ENCODE data around the gene SENP3. TPM values are rescaled to one million over a fixed set of nuclear protein-coding genes. Genes with fewer than 3 reads are reported as not detected.

The SENP3 gene
- total and polyA plus RNA-seq, 2 of the 13 experiments (the other 11 are each of a cell fraction or from before 2014, with no cell fraction given) = 55.8 to 75.4 TPM

DNA sequence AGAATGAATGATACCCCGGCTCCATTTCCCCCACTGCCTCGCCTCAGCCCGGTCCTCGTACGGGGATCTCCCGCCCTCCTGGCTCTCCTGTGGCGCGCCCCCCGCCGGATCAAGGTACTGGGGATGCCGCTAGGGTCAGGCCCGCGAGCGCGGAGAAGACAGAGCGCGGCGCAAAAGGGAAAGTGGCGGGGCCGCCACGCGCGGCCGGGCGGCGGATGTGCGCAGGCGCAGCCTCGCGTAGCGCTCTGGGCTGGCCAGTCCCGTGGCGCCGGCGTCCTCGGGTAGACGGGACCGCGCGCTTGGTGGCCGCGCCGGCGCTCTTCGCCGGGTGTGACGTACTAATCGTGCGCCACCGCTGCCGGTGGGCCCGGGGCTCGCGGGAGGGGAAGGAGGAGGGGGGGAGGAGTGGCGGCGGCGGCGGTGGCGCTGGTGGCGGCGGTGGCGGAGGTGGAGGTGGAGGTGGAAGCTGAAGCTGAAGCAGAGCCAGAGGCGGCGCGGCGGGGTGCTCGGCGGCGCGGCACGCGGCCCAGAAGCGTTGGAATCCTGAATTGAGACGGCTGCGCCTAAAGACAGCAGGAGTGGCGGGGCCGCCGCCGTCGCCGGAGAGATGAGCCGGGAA lies at the start of gene SENP3 (continued):
- TF ChIP-seq, protein P1, sequence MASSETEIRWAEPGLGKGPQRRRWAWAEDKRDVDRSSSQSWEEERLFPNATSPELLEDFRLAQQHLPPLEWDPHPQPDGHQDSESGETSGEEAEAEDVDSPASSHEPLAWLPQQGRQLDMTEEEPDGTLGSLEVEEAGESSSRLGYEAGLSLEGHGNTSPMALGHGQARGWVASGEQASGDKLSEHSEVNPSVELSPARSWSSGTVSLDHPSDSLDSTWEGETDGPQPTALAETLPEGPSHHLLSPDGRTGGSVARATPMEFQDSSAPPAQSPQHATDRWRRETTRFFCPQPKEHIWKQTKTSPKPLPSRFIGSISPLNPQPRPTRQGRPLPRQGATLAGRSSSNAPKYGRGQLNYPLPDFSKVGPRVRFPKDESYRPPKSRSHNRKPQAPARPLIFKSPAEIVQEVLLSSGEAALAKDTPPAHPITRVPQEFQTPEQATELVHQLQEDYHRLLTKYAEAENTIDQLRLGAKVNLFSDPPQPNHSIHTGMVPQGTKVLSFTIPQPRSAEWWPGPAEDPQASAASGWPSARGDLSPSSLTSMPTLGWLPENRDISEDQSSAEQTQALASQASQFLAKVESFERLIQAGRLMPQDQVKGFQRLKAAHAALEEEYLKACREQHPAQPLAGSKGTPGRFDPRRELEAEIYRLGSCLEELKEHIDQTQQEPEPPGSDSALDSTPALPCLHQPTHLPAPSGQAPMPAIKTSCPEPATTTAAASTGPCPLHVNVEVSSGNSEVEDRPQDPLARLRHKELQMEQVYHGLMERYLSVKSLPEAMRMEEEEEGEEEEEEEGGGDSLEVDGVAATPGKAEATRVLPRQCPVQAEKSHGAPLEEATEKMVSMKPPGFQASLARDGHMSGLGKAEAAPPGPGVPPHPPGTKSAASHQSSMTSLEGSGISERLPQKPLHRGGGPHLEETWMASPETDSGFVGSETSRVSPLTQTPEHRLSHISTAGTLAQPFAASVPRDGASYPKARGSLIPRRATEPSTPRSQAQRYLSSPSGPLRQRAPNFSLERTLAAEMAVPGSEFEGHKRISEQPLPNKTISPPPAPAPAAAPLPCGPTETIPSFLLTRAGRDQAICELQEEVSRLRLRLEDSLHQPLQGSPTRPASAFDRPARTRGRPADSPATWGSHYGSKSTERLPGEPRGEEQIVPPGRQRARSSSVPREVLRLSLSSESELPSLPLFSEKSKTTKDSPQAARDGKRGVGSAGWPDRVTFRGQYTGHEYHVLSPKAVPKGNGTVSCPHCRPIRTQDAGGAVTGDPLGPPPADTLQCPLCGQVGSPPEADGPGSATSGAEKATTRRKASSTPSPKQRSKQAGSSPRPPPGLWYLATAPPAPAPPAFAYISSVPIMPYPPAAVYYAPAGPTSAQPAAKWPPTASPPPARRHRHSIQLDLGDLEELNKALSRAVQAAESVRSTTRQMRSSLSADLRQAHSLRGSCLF (CRISPR knock-in tag; IDR thresholded peaks at IDR 0.05; ENCODE audit: borderline replicate concordance) = no peak
- TF ChIP-seq ISL2 (CRISPR knock-in tag; IDR thresholded peaks at IDR 0.05) = no peak
- peak; percentile 77; the same call in 1 of the 2 replicates for TF ChIP-seq HDAC1 (CRISPR knock-in tag; IDR thresholded peaks at IDR 0.05)
- peak; percentile 81 for TF ChIP-seq POLR2G (IDR thresholded peaks at IDR 0.05; ENCODE audit: low read depth, low read length)
- TF ChIP-seq TCF12 (IDR thresholded peaks at IDR 0.05) = no peak
- 0 out of 2 replicates have a peak, but pooled peaks have one; percentile 65 for TF ChIP-seq TCF12 (CRISPR knock-in tag; IDR thresholded peaks at IDR 0.05)
- no peak for TF ChIP-seq ZMAT3 (CRISPR knock-in tag; conservative IDR thresholded peaks at IDR 0.05)
- TF ChIP-seq ZNF230 (CRISPR knock-in tag; IDR thresholded peaks at IDR 0.05) = 0 out of 2 replicates have a peak, but pooled peaks have one; percentile 63
- no peak for TF ChIP-seq SP2 (CRISPR knock-in tag; IDR thresholded peaks at IDR 0.05)
- TF ChIP-seq, protein P2, sequence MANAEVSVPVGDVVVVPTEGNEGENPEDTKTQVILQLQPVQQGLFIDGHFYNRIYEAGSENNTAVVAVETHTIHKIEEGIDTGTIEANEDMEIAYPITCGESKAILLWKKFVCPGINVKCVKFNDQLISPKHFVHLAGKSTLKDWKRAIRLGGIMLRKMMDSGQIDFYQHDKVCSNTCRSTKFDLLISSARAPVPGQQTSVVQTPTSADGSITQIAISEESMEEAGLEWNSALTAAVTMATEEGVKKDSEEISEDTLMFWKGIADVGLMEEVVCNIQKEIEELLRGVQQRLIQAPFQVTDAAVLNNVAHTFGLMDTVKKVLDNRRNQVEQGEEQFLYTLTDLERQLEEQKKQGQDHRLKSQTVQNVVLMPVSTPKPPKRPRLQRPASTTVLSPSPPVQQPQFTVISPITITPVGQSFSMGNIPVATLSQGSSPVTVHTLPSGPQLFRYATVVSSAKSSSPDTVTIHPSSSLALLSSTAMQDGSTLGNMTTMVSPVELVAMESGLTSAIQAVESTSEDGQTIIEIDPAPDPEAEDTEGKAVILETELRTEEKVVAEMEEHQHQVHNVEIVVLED (CRISPR knock-in tag; IDR thresholded peaks at IDR 0.05; ENCODE audit: borderline replicate concordance) = peak; percentile 77; the same call in 1 of the 2 replicates
- TF ChIP-seq SALL2 (CRISPR knock-in tag; IDR thresholded peaks at IDR 0.05) = peak; percentile 75
- 0 out of 2 replicates have a peak, but pooled peaks have one; percentile 32 for TF ChIP-seq ZNF33B (CRISPR knock-in tag; IDR thresholded peaks at IDR 0.05)
- no peak for TF ChIP-seq CBX1 (IDR thresholded peaks at IDR 0.05; ENCODE audit: low read depth)
- TF ChIP-seq ZNF383 (CRISPR knock-in tag; IDR thresholded peaks at IDR 0.05; ENCODE audit: borderline replicate concordance) = 0 out of 2 replicates have a peak, but pooled peaks have one; percentile 90
- TF ChIP-seq KDM3A (CRISPR knock-in tag; IDR thresholded peaks at IDR 0.05; ENCODE audit: low read depth) = no peak
- TF ChIP-seq, protein P3, sequence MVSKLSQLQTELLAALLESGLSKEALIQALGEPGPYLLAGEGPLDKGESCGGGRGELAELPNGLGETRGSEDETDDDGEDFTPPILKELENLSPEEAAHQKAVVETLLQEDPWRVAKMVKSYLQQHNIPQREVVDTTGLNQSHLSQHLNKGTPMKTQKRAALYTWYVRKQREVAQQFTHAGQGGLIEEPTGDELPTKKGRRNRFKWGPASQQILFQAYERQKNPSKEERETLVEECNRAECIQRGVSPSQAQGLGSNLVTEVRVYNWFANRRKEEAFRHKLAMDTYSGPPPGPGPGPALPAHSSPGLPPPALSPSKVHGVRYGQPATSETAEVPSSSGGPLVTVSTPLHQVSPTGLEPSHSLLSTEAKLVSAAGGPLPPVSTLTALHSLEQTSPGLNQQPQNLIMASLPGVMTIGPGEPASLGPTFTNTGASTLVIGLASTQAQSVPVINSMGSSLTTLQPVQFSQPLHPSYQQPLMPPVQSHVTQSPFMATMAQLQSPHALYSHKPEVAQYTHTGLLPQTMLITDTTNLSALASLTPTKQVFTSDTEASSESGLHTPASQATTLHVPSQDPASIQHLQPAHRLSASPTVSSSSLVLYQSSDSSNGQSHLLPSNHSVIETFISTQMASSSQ (IDR thresholded peaks at IDR 0.05; ENCODE audit: low read depth) = no peak
- TF ChIP-seq, protein P3 (CRISPR knock-in tag; IDR thresholded peaks at IDR 0.05; ENCODE audit: borderline replicate concordance) = peak; percentile 47; the same call in 1 of the 2 replicates
- peak; percentile 60 for TF ChIP-seq POLR2AphosphoS5 (IDR thresholded peaks at IDR 0.05; ENCODE audit: low read depth, low read length)
- no peak for TF ChIP-seq ZNF572 (CRISPR knock-in tag; IDR thresholded peaks at IDR 0.05)
- 0 out of 2 replicates have a peak, but pooled peaks have one; percentile 78 for TF ChIP-seq ZZZ3 (CRISPR knock-in tag; IDR thresholded peaks at IDR 0.05; ENCODE audit: borderline replicate concordance)
